GM12875 (cell line): ENCODE data around the gene NLRP1.

Experiments
- H3K4me3 ChIP-seq: one replicate; pipeline ENCODE4 v1.5.1; 2011; ENCODE audit warnings: low read depth, low read length, control low read depth
- CTCF ChIP-seq: IDR thresholded peaks from 2 replicates; pipeline ENCODE4 v1.5.1; 2011; ENCODE audit warnings: low read depth, mild to moderate bottlenecking, control low read depth, inconsistent platforms, low read length, moderate library complexity, borderline replicate concordance; ENCODE audit not compliant: insufficient read depth

The NLRP1 gene

GRCh38 chr17:5607946-5608345, 23.6 kb upstream of the NLRP1 start:
- no peak for TF ChIP-seq CTCF
- H3K4me3 ChIP-seq: no peak overlapping the region

GRCh38 chr17:5605452-5605851, 21.1 kb upstream of the NLRP1 start:
- no peak overlapping the region for H3K4me3 ChIP-seq
- no peak for TF ChIP-seq CTCF

- no peak overlapping the region for H3K4me3 ChIP-seq
- no peak for TF ChIP-seq CTCF
Measured at GRCh38 chr17:5600041-5600440, 15.7 kb upstream of the NLRP1 start.

- TF ChIP-seq CTCF: no peak
- H3K4me3 ChIP-seq: no peak overlapping the region
Measured at GRCh38 chr17:5598457-5598856, 14.1 kb upstream of the NLRP1 start.

GRCh38 chr17:5596421-5596820, 12.1 kb upstream of the NLRP1 start:
- no peak overlapping the region for H3K4me3 ChIP-seq
- no peak for TF ChIP-seq CTCF

- no peak overlapping the region for H3K4me3 ChIP-seq
- TF ChIP-seq CTCF: no peak
Measured at GRCh38 chr17:5595831-5596230, 11.5 kb upstream of the NLRP1 start.

- H3K4me3 ChIP-seq: no peak overlapping the region
- peak; percentile 24; the same call in 1 of the 2 replicates for TF ChIP-seq CTCF
Measured at GRCh38 chr17:5592382-5592781, 8.1 kb upstream of the NLRP1 start.
